Measurements from ENCODE around the gene CDH13. TPM values are rescaled to one million over a fixed set of nuclear protein-coding genes. Genes with fewer than 3 reads are reported as not detected.

The CDH13 gene
- total and polyA plus RNA-seq, 9 of the 15 experiments (the other 6 are each of a cell fraction or from before 2014, with no cell fraction given), result 0.03 TPM; not detected in 8

DNA sequence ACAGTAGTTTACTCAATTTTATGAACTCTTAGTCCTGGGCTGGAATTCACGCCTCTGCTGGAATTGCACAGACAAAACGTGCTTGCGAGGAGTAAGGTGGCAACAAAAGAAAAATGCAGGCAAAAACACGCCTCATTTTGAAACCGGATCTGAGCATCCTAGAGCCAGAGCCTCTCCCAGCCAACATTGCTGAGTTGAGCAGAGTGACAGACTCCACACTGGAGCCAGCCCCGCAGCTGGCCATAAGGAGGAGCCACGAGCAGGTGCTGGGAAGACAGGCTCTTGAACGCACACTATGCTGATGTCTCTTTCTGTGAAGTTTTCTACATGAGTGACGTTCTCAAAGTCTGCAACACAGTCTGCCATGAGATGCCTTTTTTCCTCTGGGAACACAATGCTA lies 1166.4 kb downstream of the CDH13 start:
- H3K4me1 ChIP-seq (replicated peaks in 1 of 2; ENCODE audit: control insufficient read depth in 2 of 2, insufficient read depth in 2 of 2, low read length in 2 of 2), result no peaks in the 10 kb centered on the region
- ChIA-PET POLR2A (no interaction called here), CTCF (ENCODE audit: low intra/inter-chr PET ratio) (interaction anchor here (0.6 kb wide), 1 partner anchor 344 kb away, joined by 3 read pairs; no protein-coding TSS in a partner anchor)
- intact Hi-C loops (cut with micrococcal nuclease), result no loop called here
- no peaks in the 10 kb centered on the region for H3K36me3 ChIP-seq (ENCODE audit: control insufficient read depth, insufficient read depth, low read length)
- no TSS peak for BruUV-seq (replicated peaks)
- no peak overlapping the region for H3K9ac ChIP-seq (ENCODE audit: insufficient read depth in 1 of 2, low read depth in 2 of 2, low read length in 2 of 2)
- no peak overlapping the region for H3K4me2 ChIP-seq (ENCODE audit: insufficient read depth, low read length)
- under 1% methylated on average over 9 of the region's 9 CpGs for WGBS (ENCODE audit: insufficient coverage, low coverage, missing lambda C conversion rate)
- DNase-seq (ENCODE audit: extremely low read depth in 1 of 4, low spot score in 3 of 4), result no peak
- in situ Hi-C loops (cut with MboI), result no loop called here
- H3K79me2 ChIP-seq (ENCODE audit: control insufficient read depth, insufficient read depth, low read length), result no peaks in the 10 kb centered on the region
- no peaks in the 10 kb centered on the region for H3K9me3 ChIP-seq (replicated peaks; ENCODE audit: control insufficient read depth, insufficient read depth, low read depth, low read length)
- no peaks in the 10 kb centered on the region; the same call in 1 of the 2 replicates for H4K20me1 ChIP-seq (replicated peaks; ENCODE audit: control insufficient read depth, insufficient read depth, low read length)
- ATAC-seq, result peak; percentile 81
- H3K27me3 ChIP-seq (ENCODE audit: control insufficient read depth in 2 of 2, insufficient read depth in 2 of 2, low read length in 2 of 2), result peaks cover 56 to 60% of the 10 kb centered on the region in 2 experiments
- no peak overlapping the region for H3K27ac ChIP-seq (ENCODE audit: extremely low read depth, low read depth, low read length)
- no peak for FAIRE-seq
- no peaks in the 10 kb centered on the region for H3K9me1 ChIP-seq (ENCODE audit: control insufficient read depth, insufficient read depth, low read length)
- no peak for TF ChIP-seq MECOM (CRISPR knock-in tag; IDR thresholded peaks at IDR 0.05)
- TF ChIP-seq DIDO1 (tag; IDR thresholded peaks at IDR 0.05; ENCODE audit: low read depth), result no peak
- no peak for TF ChIP-seq KLF16 (IDR thresholded peaks at IDR 0.05)
- TF ChIP-seq SMC3 (conservative IDR thresholded peaks at IDR 0.05; ENCODE audit: insufficient read depth, low read depth, low read length), result no peak
- TF ChIP-seq ZSCAN32 (CRISPR knock-in tag; IDR thresholded peaks at IDR 0.05), result no peak
- no peak for TF ChIP-seq IFI16 (CRISPR knock-in tag; IDR thresholded peaks at IDR 0.05)
- TF ChIP-seq, protein P1, sequence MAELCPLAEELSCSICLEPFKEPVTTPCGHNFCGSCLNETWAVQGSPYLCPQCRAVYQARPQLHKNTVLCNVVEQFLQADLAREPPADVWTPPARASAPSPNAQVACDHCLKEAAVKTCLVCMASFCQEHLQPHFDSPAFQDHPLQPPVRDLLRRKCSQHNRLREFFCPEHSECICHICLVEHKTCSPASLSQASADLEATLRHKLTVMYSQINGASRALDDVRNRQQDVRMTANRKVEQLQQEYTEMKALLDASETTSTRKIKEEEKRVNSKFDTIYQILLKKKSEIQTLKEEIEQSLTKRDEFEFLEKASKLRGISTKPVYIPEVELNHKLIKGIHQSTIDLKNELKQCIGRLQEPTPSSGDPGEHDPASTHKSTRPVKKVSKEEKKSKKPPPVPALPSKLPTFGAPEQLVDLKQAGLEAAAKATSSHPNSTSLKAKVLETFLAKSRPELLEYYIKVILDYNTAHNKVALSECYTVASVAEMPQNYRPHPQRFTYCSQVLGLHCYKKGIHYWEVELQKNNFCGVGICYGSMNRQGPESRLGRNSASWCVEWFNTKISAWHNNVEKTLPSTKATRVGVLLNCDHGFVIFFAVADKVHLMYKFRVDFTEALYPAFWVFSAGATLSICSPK (IDR thresholded peaks at IDR 0.05; ENCODE audit: borderline replicate concordance), result no peak
- TF ChIP-seq PTTG1 (tag; IDR thresholded peaks at IDR 0.05; ENCODE audit: low read depth), result no peak
- no peak for TF ChIP-seq CBX1 (IDR thresholded peaks at IDR 0.05; ENCODE audit: low read depth)
- no peak for TF ChIP-seq HNRNPUL1 (IDR thresholded peaks at IDR 0.05; ENCODE audit: low read length)
- no peak for TF ChIP-seq EZH2 (IDR thresholded peaks at IDR 0.05; ENCODE audit: borderline replicate concordance, low read depth, low read length)
- TF ChIP-seq, protein P2, sequence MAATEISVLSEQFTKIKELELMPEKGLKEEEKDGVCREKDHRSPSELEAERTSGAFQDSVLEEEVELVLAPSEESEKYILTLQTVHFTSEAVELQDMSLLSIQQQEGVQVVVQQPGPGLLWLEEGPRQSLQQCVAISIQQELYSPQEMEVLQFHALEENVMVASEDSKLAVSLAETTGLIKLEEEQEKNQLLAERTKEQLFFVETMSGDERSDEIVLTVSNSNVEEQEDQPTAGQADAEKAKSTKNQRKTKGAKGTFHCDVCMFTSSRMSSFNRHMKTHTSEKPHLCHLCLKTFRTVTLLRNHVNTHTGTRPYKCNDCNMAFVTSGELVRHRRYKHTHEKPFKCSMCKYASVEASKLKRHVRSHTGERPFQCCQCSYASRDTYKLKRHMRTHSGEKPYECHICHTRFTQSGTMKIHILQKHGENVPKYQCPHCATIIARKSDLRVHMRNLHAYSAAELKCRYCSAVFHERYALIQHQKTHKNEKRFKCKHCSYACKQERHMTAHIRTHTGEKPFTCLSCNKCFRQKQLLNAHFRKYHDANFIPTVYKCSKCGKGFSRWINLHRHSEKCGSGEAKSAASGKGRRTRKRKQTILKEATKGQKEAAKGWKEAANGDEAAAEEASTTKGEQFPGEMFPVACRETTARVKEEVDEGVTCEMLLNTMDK (IDR thresholded peaks at IDR 0.05; ENCODE audit: borderline replicate concordance, insufficient read depth, low read depth, low read length, poor library complexity, severe bottlenecking), result peak; percentile 45
- TF ChIP-seq CTCF (IDR thresholded peaks at IDR 0.05 in 2 of 3, conservative IDR thresholded peaks at IDR 0.05 in 1 of 3; ENCODE audit: insufficient read depth in 2 of 3, low read depth in 1 of 3, low read length in 3 of 3), result peak in 1 of 3 experiments; percentile 6; a peak in 1 of 6 replicates
- TF ChIP-seq DPF2 (IDR thresholded peaks at IDR 0.05), result no peak
- TF ChIP-seq STAT5B (CRISPR knock-in tag; IDR thresholded peaks at IDR 0.05), result no peak
- no peak for TF ChIP-seq FOXJ2 (tag; IDR thresholded peaks at IDR 0.05)
- no peak overlapping the region for H2AFZ ChIP-seq (ENCODE audit: low read depth, low read length)
- no peak overlapping the region for H3K4me3 ChIP-seq

Data from K562 (cell line).